Transverse colon (tissue), 3 donors: ENCODE results near the gene GRIN3B.

Source experiments
- EP300 ChIP-seq: sonication (generic); formaldehyde crosslinking; IDR thresholded peaks from one replicate; pipeline ENCODE4 v1.6.1; 2017; ENCODE audit warnings: antibody characterized with exemption, low read depth
- TF ChIP-seq, protein P1 (sequence below), 5 experiments: fragments of 200-600 bp in 3 of 5; fragments of 450-650 bp in 2 of 5; sonication (generic) in 3 of 5; IDR thresholded peaks; 1 replicate in 2 of 5; 2 replicates in 3 of 5; pipeline ENCODE4 v1.5.1; 2016 to 2017; ENCODE audit warnings: antibody characterized with exemption in 5 of 5, inconsistent platforms in 3 of 5, mild to moderate bottlenecking in 2 of 5, moderate library complexity in 1 of 5

GRCh38 chr19:1028062-1028926, 28.1 kb downstream of the GRIN3B start:
- TF ChIP-seq, protein P1, sequence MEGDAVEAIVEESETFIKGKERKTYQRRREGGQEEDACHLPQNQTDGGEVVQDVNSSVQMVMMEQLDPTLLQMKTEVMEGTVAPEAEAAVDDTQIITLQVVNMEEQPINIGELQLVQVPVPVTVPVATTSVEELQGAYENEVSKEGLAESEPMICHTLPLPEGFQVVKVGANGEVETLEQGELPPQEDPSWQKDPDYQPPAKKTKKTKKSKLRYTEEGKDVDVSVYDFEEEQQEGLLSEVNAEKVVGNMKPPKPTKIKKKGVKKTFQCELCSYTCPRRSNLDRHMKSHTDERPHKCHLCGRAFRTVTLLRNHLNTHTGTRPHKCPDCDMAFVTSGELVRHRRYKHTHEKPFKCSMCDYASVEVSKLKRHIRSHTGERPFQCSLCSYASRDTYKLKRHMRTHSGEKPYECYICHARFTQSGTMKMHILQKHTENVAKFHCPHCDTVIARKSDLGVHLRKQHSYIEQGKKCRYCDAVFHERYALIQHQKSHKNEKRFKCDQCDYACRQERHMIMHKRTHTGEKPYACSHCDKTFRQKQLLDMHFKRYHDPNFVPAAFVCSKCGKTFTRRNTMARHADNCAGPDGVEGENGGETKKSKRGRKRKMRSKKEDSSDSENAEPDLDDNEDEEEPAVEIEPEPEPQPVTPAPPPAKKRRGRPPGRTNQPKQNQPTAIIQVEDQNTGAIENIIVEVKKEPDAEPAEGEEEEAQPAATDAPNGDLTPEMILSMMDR (IDR thresholded peaks at IDR 0.05), result no peak
- no peak for TF ChIP-seq EP300
